ENCODE data around the gene CAPN8. TPM values are rescaled to one million over a fixed set of nuclear protein-coding genes. Genes with fewer than 3 reads are reported as not detected.
"Not testable (repeated sequence)": the region's sequence is repeated elsewhere in the genome, so short reads cannot be mapped to it uniquely, and the experiment has no call there.

Gene CAPN8
- total RNA-seq, 1 donor from 2014 or later, result 16.4 TPM

- no peak for DNase-seq
Measured at GRCh38 chr1:223525957-223526356, 139.5 kb downstream of the CAPN8 start.

GRCh38 chr1:223525546-223525945 is 140.0 kb downstream of the CAPN8 start:
- DNase-seq, result no peak

- DNase-seq, result no peak
Measured at GRCh38 chr1:223524930-223525451, 140.5 kb downstream of the CAPN8 start.

- DNase-seq, result no peak
Measured at GRCh38 chr1:223521150-223521549, 144.4 kb downstream of the CAPN8 start.

GRCh38 chr1:223520200-223520599 is 145.3 kb downstream of the CAPN8 start:
- DNase-seq, result no peak

GRCh38 chr1:223519116-223519515 is 146.4 kb downstream of the CAPN8 start:
- no peak for DNase-seq

GRCh38 chr1:223518553-223518952 is 146.9 kb downstream of the CAPN8 start:
- not testable (repeated sequence) for DNase-seq

GRCh38 chr1:223515926-223516325 is 149.6 kb downstream of the CAPN8 start:
- DNase-seq, result no peak

- no peak for DNase-seq
Measured at GRCh38 chr1:223515421-223515820, 150.1 kb downstream of the CAPN8 start.

GRCh38 chr1:223514644-223515043 is 150.9 kb downstream of the CAPN8 start:
- DNase-seq, result no peak

- no peak for DNase-seq
Measured at GRCh38 chr1:223513309-223513708, 152.2 kb downstream of the CAPN8 start.

GRCh38 chr1:223512057-223512456 is 153.4 kb downstream of the CAPN8 start:
- DNase-seq, result no peak

GRCh38 chr1:223508796-223509195 is 156.7 kb downstream of the CAPN8 start:
- no peak for DNase-seq

GRCh38 chr1:223504741-223505140 is 160.8 kb downstream of the CAPN8 start:
- DNase-seq, result no peak

GRCh38 chr1:223503348-223503747 is 162.2 kb downstream of the CAPN8 start:
- DNase-seq, result no peak

GRCh38 chr1:223500560-223501425 is 164.7 kb downstream of the CAPN8 start:
- DNase-seq, result no peak

- DNase-seq, result no peak
Measured at GRCh38 chr1:223496883-223497282, 168.6 kb downstream of the CAPN8 start.

- DNase-seq, result no peak
Measured at GRCh38 chr1:223494926-223495645, 170.4 kb downstream of the CAPN8 start.

GRCh38 chr1:223492044-223492443 is 173.5 kb downstream of the CAPN8 start:
- no peak for DNase-seq
